Hepatocyte (in vitro differentiated cells): Measurements from ENCODE around the gene C2CD2L. TPM values are rescaled to one million over a fixed set of nuclear protein-coding genes. Genes with fewer than 3 reads are reported as not detected.

ENCODE experiments used
- DNase-seq: peaks from one replicate; pipeline ENCODE4 v3.0.0-alpha.2; 2016; ENCODE audit warnings: low spot score
- H2AFZ ChIP-seq: fragments of 200-600 bp; sonication (generic); 2 replicates; pipeline ENCODE4 v1.6.0; 2016; ENCODE audit warnings: antibody characterized with exemption, mild to moderate bottlenecking
- H3K27ac ChIP-seq: fragments of 200-600 bp; sonication (generic); 2 replicates; pipeline ENCODE4 v1.5.1; 2016; ENCODE audit warnings: mild to moderate bottlenecking
- H3K27me3 ChIP-seq: fragments of 200-600 bp; sonication (generic); 2 replicates; pipeline ENCODE4 v1.6.1; 2016
- H3K36me3 ChIP-seq: fragments of 200-600 bp; sonication (generic); replicated peaks from 2 replicates; pipeline ENCODE4 v1.5.1; 2016; ENCODE audit warnings: low read depth; ENCODE audit not compliant: insufficient read depth
- H3K4me1 ChIP-seq: fragments of 200-600 bp; sonication (generic); 2 replicates; pipeline ENCODE4 v1.5.1; 2016; ENCODE audit warnings: mild to moderate bottlenecking, moderate library complexity; ENCODE audit not compliant: insufficient read depth
- H3K4me2 ChIP-seq: fragments of 200-600 bp; sonication (generic); 2 replicates; pipeline ENCODE4 v1.6.0; 2016
- H3K4me3 ChIP-seq: fragments of 200-600 bp; sonication (generic); 2 replicates; pipeline ENCODE4 v1.5.1; 2016; ENCODE audit warnings: mild to moderate bottlenecking
- H3K79me2 ChIP-seq: fragments of 200-600 bp; sonication (generic); 2 replicates; pipeline ENCODE4 v1.6.0; 2017; ENCODE audit warnings: mild to moderate bottlenecking
- H3K9me2 ChIP-seq: fragments of 200-600 bp; sonication (generic); replicated peaks from 2 replicates; pipeline ENCODE4 v1.6.0; 2017; ENCODE audit warnings: mild to moderate bottlenecking; ENCODE audit not compliant: insufficient read depth
- H3K9me3 ChIP-seq: fragments of 200-600 bp; sonication (generic); 2 replicates; pipeline ENCODE4 v1.5.1; 2016; ENCODE audit warnings: low read depth, mild to moderate bottlenecking
- H4K20me1 ChIP-seq: fragments of 200-600 bp; sonication (generic); 2 replicates; pipeline ENCODE4 v1.6.0; 2016; ENCODE audit warnings: mild to moderate bottlenecking; ENCODE audit not compliant: insufficient read depth, poor library complexity, severe bottlenecking
- EZH2 ChIP-seq: fragments of 200-600 bp; sonication (generic); IDR thresholded peaks from 2 replicates; pipeline ENCODE4 v1.6.1; 2016; ENCODE audit warnings: antibody characterized with exemption, mild to moderate bottlenecking, borderline replicate concordance
- EZH2phosphoT487 ChIP-seq: fragments of 200-600 bp; sonication (generic); IDR thresholded peaks from one replicate; pipeline ENCODE4 v1.6.1; 2018; ENCODE audit warnings: antibody characterized with exemption, mild to moderate bottlenecking, low read depth, moderate library complexity; ENCODE audit not compliant: unreplicated experiment, severe bottlenecking
- WGBS: methylation state at CpG from one replicate; pipeline ENCODE4 v1.1.6; 2016; ENCODE audit warnings: low lambda C conversion rate; ENCODE audit errors: missing lambda C conversion rate; 5-methylcytosine and 5-hydroxymethylcytosine counted together
- polyA plus RNA-seq: library from polyadenylated mRNA; unstranded; fragments of >200 nt; fragmentation: Nextera tagmentation; extraction: Ambion mirVana; gene quantifications from 2 replicates; pipeline ENCODE4 v1.2.1, GENCODE V29; 2016
- total RNA-seq: library from RNA; depleted of rRNA; stranded (reverse); fragments of >200 nt; gene quantifications from 2 replicates; pipeline ENCODE4 v1.2.3, GENCODE V29; 2014
- TF ChIP-seq, protein P1 (sequence below): fragments of 200-600 bp; sonication (generic); IDR thresholded peaks from 2 replicates; pipeline ENCODE4 v1.5.1; 2016; ENCODE audit warnings: antibody characterized with exemption, mild to moderate bottlenecking; ENCODE audit not compliant: poor library complexity

The C2CD2L gene
- total and polyA plus RNA-seq, 2 experiments from 2014 or later, result 7.4 to 9.7 TPM

DNA sequence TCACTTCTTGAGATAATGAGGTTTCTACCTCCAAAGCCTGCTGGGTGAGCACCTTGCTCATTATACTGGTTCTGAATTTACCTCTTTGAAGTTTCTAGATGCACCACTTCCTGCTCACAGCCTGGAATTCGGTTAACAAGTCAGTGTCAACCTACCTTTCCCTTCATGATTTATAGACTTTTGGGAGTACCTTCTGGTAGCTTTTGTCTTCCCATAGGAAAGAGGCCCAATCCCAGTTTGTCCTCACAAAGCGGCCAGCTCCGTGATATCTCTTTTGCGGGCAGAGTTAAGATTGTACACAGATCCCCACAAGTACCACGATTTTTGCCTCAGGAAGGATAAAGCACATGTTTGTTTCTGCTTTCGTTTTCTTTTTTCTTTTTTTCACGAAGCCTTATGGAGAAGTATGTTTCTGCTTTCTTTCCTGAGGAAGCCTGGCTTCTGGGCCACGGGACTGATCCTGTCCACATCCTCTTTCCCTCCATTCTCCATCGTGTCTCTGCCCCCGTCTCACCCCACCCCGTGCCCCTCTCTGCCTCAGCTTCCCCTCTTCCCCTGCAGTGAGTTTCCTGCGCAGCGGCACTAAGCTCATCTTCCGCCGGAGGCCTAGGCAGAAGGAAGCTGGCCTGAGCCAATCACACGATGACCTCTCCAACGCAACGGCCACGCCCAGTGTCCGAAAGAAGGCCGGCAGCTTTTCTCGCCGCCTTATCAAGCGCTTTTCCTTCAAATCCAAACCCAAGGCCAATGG is 8.5 kb downstream of the C2CD2L start:
- Histone ChIP-seq H3K4me1 (no peaks in the 10 kb centered on the region), H3K36me3 (no peaks in the 10 kb centered on the region), H3K9me3 (no peaks in the 10 kb centered on the region), H4K20me1 (no peaks in the 10 kb centered on the region), H3K4me3 (no peak overlapping the region), H3K27me3 (no peaks in the 10 kb centered on the region), H3K4me2 (no peak overlapping the region), H2AFZ (no peak overlapping the region), H3K79me2 (no peaks in the 10 kb centered on the region), H3K9me2 (no peaks in the 10 kb centered on the region), H3K27ac (no peak overlapping the region)
- 89% methylated on average over 24 of the region's 24 CpGs for WGBS
- DNase-seq, result no peak
- TF ChIP-seq, protein P1, sequence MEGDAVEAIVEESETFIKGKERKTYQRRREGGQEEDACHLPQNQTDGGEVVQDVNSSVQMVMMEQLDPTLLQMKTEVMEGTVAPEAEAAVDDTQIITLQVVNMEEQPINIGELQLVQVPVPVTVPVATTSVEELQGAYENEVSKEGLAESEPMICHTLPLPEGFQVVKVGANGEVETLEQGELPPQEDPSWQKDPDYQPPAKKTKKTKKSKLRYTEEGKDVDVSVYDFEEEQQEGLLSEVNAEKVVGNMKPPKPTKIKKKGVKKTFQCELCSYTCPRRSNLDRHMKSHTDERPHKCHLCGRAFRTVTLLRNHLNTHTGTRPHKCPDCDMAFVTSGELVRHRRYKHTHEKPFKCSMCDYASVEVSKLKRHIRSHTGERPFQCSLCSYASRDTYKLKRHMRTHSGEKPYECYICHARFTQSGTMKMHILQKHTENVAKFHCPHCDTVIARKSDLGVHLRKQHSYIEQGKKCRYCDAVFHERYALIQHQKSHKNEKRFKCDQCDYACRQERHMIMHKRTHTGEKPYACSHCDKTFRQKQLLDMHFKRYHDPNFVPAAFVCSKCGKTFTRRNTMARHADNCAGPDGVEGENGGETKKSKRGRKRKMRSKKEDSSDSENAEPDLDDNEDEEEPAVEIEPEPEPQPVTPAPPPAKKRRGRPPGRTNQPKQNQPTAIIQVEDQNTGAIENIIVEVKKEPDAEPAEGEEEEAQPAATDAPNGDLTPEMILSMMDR, result no peak

GRCh38 chr11:119116235-119116594 is 9.1 kb downstream of the C2CD2L start:
- H3K79me2 ChIP-seq, result no peaks in the 10 kb centered on the region
- H3K9me3 ChIP-seq, result no peaks in the 10 kb centered on the region
- WGBS, result 94% methylated on average over 10 of the region's 10 CpGs
- H2AFZ ChIP-seq, result no peak overlapping the region
- H3K27me3 ChIP-seq, result no peaks in the 10 kb centered on the region
- H3K36me3 ChIP-seq, result no peaks in the 10 kb centered on the region
- TF ChIP-seq EZH2 (no peak), EZH2phosphoT487 (no peak)
- TF ChIP-seq, protein P1, result no peak
- H3K4me1 ChIP-seq, result no peaks in the 10 kb centered on the region
- no peak overlapping the region for H3K27ac ChIP-seq
- H3K4me2 ChIP-seq, result no peak overlapping the region
- H3K4me3 ChIP-seq, result no peak overlapping the region
- H3K9me2 ChIP-seq, result no peaks in the 10 kb centered on the region
- H4K20me1 ChIP-seq, result no peaks in the 10 kb centered on the region
- DNase-seq, result no peak

GRCh38 chr11:119116601-119117000 is 9.5 kb downstream of the C2CD2L start:
- Histone ChIP-seq H3K9me3 (no peaks in the 10 kb centered on the region), H3K9me2 (no peaks in the 10 kb centered on the region), H3K27me3 (no peaks in the 10 kb centered on the region), H2AFZ (no peak overlapping the region), H3K4me3 (no peak overlapping the region), H3K36me3 (no peaks in the 10 kb centered on the region), H4K20me1 (no peaks in the 10 kb centered on the region), H3K4me2 (no peak overlapping the region), H3K27ac (no peak overlapping the region), H3K79me2 (no peaks in the 10 kb centered on the region), H3K4me1 (no peaks in the 10 kb centered on the region)
- 89% methylated on average over 5 of the region's 5 CpGs for WGBS
- DNase-seq, result no peak
- no peak for TF ChIP-seq EZH2
- no peak for TF ChIP-seq EZH2phosphoT487
- TF ChIP-seq, protein P1, result no peak
